HL-60 (cell line): Measurements from ENCODE around the gene UFSP1.

Experiments used
- GABPA ChIP-seq: IDR thresholded peaks from 2 replicates; pipeline ENCODE4 v1.6.1; 2012; ENCODE audit warnings: low read depth
- POLR2AphosphoS5 ChIP-seq: IDR thresholded peaks from 2 replicates; pipeline ENCODE4 v1.6.1; 2012; ENCODE audit warnings: low read depth
- SPI1 ChIP-seq: IDR thresholded peaks from 2 replicates; pipeline ENCODE4 v1.6.1; 2012; ENCODE audit warnings: low read depth, mild to moderate bottlenecking, borderline replicate concordance
- TF ChIP-seq, protein P1 (sequence below): IDR thresholded peaks from one replicate; pipeline ENCODE4 v1.5.1; 2011; ENCODE audit warnings: low read length, control low read depth, inconsistent platforms; ENCODE audit not compliant: insufficient read depth
- TF ChIP-seq, protein P2 (sequence below): IDR thresholded peaks from 2 replicates; pipeline ENCODE4 v1.6.1; 2012; ENCODE audit warnings: low read depth; ENCODE audit not compliant: insufficient replicate concordance

DNA sequence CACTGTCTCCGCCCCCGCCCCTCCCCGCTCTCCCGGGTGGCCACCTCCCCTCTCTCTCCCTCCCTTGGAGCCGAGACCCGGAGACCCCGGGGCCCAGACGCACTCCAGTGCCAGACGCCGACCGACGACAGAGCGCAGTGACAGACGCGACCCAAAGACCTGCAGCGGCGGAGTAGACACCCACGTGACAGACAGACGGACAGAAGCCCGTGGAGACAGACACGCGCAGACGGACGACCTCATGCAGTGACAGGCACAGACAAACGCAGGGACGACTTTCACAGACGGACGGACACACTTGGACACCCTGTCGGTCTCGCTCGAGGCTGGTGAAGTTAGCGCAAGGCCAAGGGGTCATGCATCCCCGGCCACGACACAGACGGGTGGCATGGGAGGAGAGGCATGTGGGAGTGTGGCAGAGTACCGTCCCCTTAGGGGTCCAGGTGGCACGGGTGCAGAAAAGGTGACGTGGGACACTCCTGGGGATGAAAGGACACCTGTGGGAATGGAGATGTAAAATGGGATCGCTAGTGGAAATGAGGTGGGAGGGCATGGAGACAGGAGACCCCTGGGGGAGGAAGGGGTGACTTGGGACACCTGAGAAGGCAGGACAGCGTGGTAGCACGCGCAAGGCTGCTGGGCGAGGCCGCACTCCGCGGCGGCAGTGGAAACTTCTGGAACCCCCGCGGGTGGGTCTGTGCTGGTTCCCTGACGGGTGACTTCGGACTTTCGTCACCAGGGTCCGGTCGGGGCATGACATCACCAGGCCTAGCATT is 6.6 kb upstream of the UFSP1 start:
- TF ChIP-seq, protein P1, sequence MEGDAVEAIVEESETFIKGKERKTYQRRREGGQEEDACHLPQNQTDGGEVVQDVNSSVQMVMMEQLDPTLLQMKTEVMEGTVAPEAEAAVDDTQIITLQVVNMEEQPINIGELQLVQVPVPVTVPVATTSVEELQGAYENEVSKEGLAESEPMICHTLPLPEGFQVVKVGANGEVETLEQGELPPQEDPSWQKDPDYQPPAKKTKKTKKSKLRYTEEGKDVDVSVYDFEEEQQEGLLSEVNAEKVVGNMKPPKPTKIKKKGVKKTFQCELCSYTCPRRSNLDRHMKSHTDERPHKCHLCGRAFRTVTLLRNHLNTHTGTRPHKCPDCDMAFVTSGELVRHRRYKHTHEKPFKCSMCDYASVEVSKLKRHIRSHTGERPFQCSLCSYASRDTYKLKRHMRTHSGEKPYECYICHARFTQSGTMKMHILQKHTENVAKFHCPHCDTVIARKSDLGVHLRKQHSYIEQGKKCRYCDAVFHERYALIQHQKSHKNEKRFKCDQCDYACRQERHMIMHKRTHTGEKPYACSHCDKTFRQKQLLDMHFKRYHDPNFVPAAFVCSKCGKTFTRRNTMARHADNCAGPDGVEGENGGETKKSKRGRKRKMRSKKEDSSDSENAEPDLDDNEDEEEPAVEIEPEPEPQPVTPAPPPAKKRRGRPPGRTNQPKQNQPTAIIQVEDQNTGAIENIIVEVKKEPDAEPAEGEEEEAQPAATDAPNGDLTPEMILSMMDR, result no peak
- TF ChIP-seq, protein P2, sequence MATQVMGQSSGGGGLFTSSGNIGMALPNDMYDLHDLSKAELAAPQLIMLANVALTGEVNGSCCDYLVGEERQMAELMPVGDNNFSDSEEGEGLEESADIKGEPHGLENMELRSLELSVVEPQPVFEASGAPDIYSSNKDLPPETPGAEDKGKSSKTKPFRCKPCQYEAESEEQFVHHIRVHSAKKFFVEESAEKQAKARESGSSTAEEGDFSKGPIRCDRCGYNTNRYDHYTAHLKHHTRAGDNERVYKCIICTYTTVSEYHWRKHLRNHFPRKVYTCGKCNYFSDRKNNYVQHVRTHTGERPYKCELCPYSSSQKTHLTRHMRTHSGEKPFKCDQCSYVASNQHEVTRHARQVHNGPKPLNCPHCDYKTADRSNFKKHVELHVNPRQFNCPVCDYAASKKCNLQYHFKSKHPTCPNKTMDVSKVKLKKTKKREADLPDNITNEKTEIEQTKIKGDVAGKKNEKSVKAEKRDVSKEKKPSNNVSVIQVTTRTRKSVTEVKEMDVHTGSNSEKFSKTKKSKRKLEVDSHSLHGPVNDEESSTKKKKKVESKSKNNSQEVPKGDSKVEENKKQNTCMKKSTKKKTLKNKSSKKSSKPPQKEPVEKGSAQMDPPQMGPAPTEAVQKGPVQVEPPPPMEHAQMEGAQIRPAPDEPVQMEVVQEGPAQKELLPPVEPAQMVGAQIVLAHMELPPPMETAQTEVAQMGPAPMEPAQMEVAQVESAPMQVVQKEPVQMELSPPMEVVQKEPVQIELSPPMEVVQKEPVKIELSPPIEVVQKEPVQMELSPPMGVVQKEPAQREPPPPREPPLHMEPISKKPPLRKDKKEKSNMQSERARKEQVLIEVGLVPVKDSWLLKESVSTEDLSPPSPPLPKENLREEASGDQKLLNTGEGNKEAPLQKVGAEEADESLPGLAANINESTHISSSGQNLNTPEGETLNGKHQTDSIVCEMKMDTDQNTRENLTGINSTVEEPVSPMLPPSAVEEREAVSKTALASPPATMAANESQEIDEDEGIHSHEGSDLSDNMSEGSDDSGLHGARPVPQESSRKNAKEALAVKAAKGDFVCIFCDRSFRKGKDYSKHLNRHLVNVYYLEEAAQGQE, result no peak
- TF ChIP-seq GABPA (no peak), POLR2AphosphoS5 (no peak), SPI1 (no peak)
